Muscle of leg (tissue), 11 donors: ENCODE measurements around the gene DENND4A. TPM values are rescaled to one million over a fixed set of nuclear protein-coding genes. Genes with fewer than 3 reads are reported as not detected.

ENCODE experiments used
- DNase-seq: peaks from one replicate; pipeline ENCODE4 v3.0.0; 2013
- H3K27ac ChIP-seq: one replicate; pipeline ENCODE4 v1.5.1; 2013; ENCODE audit warnings: mild to moderate bottlenecking, low read length, control low read depth
- H3K27me3 ChIP-seq: one replicate; pipeline ENCODE4 v1.6.1; 2013; ENCODE audit warnings: low read length; ENCODE audit not compliant: control insufficient read depth, insufficient read depth
- H3K36me3 ChIP-seq: one replicate; pipeline ENCODE4 v1.6.1; 2013; ENCODE audit warnings: low read length; ENCODE audit not compliant: control insufficient read depth, insufficient read depth
- H3K4me1 ChIP-seq: one replicate; pipeline ENCODE4 v1.6.1; 2013; ENCODE audit warnings: low read length; ENCODE audit not compliant: control insufficient read depth, insufficient read depth
- H3K4me3 ChIP-seq: one replicate; pipeline ENCODE4 v1.5.1; 2013; ENCODE audit warnings: low read length, control low read depth
- H3K9me3 ChIP-seq: replicated peaks from 2 replicates; pipeline ENCODE4 v1.6.1; 2013; ENCODE audit warnings: low read depth, low read length; ENCODE audit not compliant: control insufficient read depth
- WGBS: methylation state at CpG from one replicate; pipeline ENCODE4 v1.1.5; 2013; ENCODE audit warnings: missing lambda C conversion rate; ENCODE audit not compliant: insufficient coverage; 5-methylcytosine and 5-hydroxymethylcytosine counted together
- polyA plus RNA-seq, 8 donors: library from polyadenylated mRNA; unstranded; fragments of 120-200 nt; gene quantifications; one replicate each; pipeline versions ENCODE4 v1.2.1 to v1.2.3, GENCODE V29; 2013; ENCODE audit warnings: inconsistent platforms in 1 of 8, low replicate concordance in 1 of 8; ENCODE audit not compliant: insufficient read length in 8 of 8, insufficient read depth in 1 of 8
- total RNA-seq: library from RNA; stranded (reverse); fragments of 120-200 nt; gene quantifications from one replicate; pipeline ENCODE4 v1.2.4, GENCODE V29; 2013

DENND4A gene
- total and polyA plus RNA-seq, 9 donors = 8.6 to 19.5 (median 11.5) TPM

DNA sequence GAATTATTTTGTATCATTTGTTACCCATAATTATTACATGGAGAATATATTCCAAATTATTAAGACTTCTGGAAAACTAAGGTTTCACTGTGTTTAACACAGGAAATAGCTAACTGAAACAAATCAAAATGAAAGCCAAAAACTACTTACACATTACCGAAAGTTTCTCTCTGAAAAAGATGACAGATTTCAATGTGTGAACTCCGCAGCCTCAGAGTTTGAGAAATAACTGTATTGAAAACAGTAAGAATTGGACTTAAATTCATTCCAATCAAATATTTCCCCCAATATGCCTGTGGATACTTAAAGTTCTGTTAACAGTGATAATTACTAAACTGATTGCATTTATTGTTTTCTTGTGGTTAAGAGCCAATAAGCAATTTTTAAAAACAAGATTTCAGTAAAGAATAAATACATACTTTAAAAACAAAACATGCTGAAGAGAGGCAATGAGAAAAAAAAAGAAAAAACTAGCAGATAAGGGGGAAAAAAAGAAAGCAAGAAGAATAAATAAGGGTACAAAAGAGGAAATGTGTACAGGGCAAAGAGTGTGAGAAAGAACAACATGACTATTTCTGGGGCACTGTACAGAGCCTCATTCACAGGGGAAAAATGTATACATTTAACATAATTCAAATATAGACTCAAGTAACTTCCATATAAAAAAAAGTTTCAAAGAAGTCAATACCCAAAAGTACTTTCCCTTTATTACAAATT lies 30.7 kb downstream of the DENND4A start:
- no peak for DNase-seq
- Histone ChIP-seq H3K27me3 (no peaks in the 10 kb centered on the region), H3K36me3 (no peaks in the 10 kb centered on the region), H3K4me3 (no peak overlapping the region), H3K27ac (no peak overlapping the region), H3K4me1 (no peaks in the 10 kb centered on the region), H3K9me3 (no peaks in the 10 kb centered on the region)
- WGBS = no CpG with 5 or more reads among the region's 2 CpGs

DNA sequence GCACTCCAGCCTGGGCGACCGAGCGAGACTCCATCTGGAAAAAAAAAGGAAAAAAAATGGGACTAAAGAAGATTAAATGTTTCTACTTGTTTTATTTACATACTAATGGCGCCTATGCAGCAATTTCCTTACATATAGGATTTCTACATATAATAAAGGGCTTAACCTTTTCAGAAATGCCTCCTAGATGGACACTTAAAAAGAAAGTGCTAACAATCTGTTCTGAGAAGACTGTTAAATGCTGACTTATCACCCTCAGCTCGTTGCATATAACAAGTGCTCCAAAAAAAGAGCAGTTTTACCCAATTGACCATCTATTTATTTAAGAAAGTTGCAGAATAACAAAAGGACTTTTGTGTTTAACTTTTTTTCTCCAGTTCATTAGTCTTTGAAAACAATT lies 32.7 kb downstream of the DENND4A start:
- no peaks in the 10 kb centered on the region for H3K27me3 ChIP-seq
- no peaks in the 10 kb centered on the region for H3K9me3 ChIP-seq
- no peak overlapping the region for H3K27ac ChIP-seq
- H3K36me3 ChIP-seq = no peaks in the 10 kb centered on the region
- no peak overlapping the region for H3K4me3 ChIP-seq
- H3K4me1 ChIP-seq = no peaks in the 10 kb centered on the region
- no CpG with 5 or more reads among the region's 5 CpGs for WGBS
- no peak for DNase-seq

DNA sequence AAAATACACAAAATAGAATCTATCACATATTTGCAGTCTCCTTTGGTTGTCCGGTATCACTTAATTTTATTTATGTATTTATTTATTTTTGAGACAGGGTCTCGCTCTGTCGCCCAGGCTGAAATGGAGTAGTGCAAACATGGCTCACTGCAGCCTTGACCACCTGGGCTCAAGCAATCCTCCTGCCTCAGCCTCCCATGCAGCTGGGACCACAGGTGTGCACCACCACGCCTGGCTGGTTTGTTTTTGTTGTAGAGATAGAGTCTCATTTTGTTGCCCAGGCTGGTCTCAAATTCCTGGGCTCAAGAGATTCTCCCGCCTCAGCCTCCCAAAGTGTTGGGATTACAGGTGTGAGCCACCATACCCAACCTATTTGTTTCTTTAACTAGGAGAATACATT lies 33.9 kb downstream of the DENND4A start:
- Histone ChIP-seq H3K27me3 (no peaks in the 10 kb centered on the region), H3K27ac (no peak overlapping the region), H3K36me3 (no peaks in the 10 kb centered on the region), H3K4me3 (no peak overlapping the region), H3K9me3 (no peaks in the 10 kb centered on the region), H3K4me1 (no peaks in the 10 kb centered on the region)
- no peak for DNase-seq
- WGBS = no CpG with 5 or more reads among the region's 5 CpGs

DNA sequence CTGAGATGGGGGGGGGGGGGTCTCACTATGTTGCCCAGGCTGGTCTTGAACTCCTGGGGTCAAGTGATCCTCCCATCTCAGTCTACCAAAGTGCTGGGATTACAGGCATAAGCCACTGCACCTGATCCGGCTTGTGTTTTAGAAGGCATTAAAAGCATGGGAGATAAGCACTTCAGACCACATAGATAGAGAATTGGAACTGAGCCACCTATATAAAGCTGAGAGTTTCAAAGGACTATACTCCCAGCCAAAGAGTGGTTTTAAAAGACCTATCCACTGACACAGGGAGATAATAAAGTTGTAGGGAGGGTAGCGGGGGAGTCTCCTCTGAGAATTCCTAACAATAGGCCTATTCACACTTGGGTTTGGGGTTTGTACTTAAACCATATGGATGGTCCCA lies 34.8 kb downstream of the DENND4A start:
- no peaks in the 10 kb centered on the region for H3K9me3 ChIP-seq
- H3K27ac ChIP-seq = no peak overlapping the region
- DNase-seq = no peak
- no peaks in the 10 kb centered on the region for H3K4me1 ChIP-seq
- no CpG with 5 or more reads among the region's 2 CpGs for WGBS
- no peaks in the 10 kb centered on the region for H3K27me3 ChIP-seq
- H3K4me3 ChIP-seq = no peak overlapping the region
- H3K36me3 ChIP-seq = no peaks in the 10 kb centered on the region

DNA sequence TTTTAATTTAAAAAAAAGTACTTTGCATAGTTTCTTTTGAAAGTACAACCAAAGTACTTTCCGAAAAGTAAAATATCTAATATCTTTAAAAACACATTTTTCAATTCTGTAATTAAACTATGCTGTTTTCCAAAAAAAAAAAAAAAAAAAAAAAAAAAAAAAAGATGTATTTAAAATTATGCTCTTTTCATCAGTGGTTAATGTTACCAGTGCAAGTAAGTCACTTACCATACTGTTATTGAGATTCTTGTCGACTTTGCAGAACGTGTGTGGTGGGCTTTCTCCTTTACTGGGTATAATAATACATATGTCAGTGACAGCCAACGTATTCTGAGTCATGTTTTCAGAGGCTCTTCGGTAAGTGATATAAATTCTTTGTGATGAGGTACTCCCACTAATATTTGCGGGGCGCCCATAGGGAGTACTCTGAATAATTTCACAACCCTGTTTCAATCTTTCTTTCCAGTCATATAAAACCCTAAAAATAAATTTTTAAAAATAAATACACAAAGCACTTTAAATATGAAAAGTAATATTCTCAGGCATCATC lies 39.9 kb downstream of the DENND4A start:
- no CpG with 5 or more reads among the region's 7 CpGs for WGBS
- DNase-seq = no peak

DNA sequence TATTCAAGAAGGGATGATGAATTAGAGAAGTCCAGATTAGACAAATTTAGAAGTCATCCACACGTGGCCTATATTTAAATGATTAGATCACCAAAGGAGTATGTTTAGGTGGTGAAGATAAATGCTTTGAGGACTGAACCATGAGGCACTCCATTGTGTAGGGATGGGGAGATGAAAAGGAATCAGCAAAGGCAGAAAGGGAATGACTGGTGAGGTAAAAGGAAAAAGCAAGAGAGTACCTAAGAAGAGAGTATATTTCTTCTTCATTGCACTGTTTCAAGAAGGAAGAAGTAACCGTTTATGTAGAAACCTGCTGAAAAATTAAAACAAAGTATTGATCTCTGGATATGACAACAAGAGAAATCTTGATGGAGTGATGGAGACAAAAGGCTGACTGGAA lies 40.7 kb downstream of the DENND4A start:
- no peaks in the 10 kb centered on the region for H3K4me1 ChIP-seq
- no peak overlapping the region for H3K4me3 ChIP-seq
- H3K27ac ChIP-seq = no peak overlapping the region
- H3K27me3 ChIP-seq = no peaks in the 10 kb centered on the region
- H3K9me3 ChIP-seq = no peaks in the 10 kb centered on the region
- WGBS = 67% methylated on average over 1 of the region's 2 CpGs
- no peak for DNase-seq
- no peaks in the 10 kb centered on the region for H3K36me3 ChIP-seq

More for the DNA sequence above, 39.9 kb downstream of the DENND4A start:
- Histone ChIP-seq H3K27ac (no peak overlapping the region), H3K4me1 (no peaks in the 10 kb centered on the region), H3K36me3 (no peaks in the 10 kb centered on the region), H3K27me3 (no peaks in the 10 kb centered on the region), H3K4me3 (no peak overlapping the region), H3K9me3 (no peaks in the 10 kb centered on the region)

DNA sequence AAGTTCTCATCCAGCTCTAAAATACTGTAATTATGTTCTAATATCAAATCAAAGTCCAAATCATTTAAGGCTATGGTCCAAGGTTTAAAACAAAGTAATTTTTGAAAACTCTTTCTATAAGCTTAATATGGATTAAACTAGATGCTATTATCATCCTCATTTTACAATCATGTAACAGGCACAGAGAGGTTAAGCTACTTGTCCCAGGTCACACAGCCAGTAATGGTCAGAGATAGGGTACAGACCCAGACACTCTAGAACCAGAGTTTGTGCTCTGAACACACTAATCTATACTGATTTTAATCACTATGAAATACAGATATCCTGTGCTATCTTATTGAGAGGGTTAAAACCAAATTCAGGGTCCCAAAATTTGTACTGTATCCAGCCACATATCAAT lies 44.8 kb downstream of the DENND4A start:
- H3K4me1 ChIP-seq = no peaks in the 10 kb centered on the region
- no peak overlapping the region for H3K27ac ChIP-seq
- no peaks in the 10 kb centered on the region for H3K27me3 ChIP-seq
- H3K36me3 ChIP-seq = no peaks in the 10 kb centered on the region
- no peaks in the 10 kb centered on the region for H3K9me3 ChIP-seq
- no peak overlapping the region for H3K4me3 ChIP-seq
- no peak for DNase-seq

DNA sequence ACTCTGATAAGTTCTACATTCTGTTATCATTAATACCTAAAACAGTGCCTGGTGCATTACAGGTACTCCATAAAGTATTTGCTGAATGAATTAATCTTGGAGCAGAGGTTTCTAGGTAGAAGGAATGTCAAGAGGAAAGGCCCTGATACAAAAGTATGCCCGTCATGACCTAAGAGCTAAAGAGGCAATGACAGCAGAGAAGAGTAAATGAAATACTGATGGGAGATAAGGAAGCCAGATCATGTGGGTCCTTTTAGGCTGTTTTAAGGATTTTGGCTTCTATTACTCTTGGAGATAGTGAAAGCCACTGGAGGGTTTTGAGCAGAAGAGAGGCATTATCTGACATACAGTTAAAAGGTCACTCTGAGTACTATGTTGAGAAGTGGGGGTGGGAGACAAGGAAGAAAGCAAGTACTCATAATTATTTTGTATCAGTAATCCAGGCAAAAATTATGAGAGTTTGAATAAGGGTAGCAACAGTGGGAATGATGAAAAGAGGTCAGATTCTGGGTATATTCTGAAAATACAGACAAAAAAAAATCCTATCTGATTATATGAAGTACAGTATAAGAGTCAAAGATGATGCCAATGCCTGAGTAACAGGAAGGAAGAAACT lies 48.3 kb downstream of the DENND4A start:
- no peak for DNase-seq
- Histone ChIP-seq H3K27me3 (no peaks in the 10 kb centered on the region), H3K36me3 (peaks cover 4% of the 10 kb centered on the region), H3K4me1 (no peaks in the 10 kb centered on the region), H3K4me3 (no peak overlapping the region), H3K9me3 (no peaks in the 10 kb centered on the region), H3K27ac (no peak overlapping the region)
- WGBS = 80% methylated on average over 1 of the region's 1 CpG

DNA sequence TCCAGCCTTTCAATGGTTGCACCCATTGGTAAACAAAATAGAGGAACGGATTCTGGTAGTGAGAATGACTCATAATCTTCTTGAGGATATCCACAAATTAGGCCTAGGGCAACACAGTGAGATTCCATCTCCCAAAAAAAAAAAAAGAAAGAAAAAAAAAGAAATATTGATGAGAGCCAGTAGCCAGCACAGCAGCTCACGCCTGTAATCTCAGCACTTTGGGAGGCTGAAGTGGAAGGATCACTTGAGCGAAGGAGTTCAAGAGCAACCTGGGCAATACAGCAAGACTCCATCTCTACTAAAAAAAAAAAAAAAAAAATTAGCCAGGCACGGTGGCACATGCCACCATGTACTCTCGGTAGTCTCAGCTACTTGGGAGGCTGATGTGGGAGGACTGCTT lies 51.9 kb downstream of the DENND4A start:
- H3K4me3 ChIP-seq = no peak overlapping the region
- H3K36me3 ChIP-seq = peaks cover 4% of the 10 kb centered on the region
- H3K9me3 ChIP-seq = no peaks in the 10 kb centered on the region
- no peaks in the 10 kb centered on the region for H3K27me3 ChIP-seq
- H3K27ac ChIP-seq = no peak overlapping the region
- no peaks in the 10 kb centered on the region for H3K4me1 ChIP-seq
- DNase-seq = no peak
- 100% methylated on average over 1 of the region's 5 CpGs for WGBS

DNA sequence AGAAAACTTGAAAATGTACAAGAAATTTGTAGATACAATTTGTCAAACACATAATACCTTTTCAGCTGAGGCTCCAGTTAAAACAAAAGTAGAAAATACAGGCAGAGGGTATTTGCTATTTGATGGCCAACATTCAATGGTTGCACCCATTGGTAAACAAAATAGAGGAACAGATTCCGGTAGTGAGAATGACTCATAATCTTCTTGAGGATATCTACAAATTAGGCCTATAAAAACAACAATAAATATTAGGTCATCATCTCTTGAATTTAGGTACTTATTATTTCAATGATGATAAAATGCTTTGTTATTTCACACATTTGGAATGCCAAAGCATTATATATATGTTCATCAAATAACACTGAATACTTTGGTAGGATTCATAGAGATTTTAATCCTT lies 53.4 kb downstream of the DENND4A start:
- no peak for DNase-seq
- Histone ChIP-seq H3K4me1 (no peaks in the 10 kb centered on the region), H3K4me3 (no peak overlapping the region), H3K27ac (no peak overlapping the region), H3K27me3 (no peaks in the 10 kb centered on the region), H3K36me3 (peaks cover 4% of the 10 kb centered on the region), H3K9me3 (no peaks in the 10 kb centered on the region)
- no CpG with 5 or more reads among the region's 1 CpG for WGBS
